Activated T-helper 1 cell treated with Interleukin-2 at 50 U/mL for 16 hours (primary cell): Measurements from ENCODE around the gene KMT2A.

Experiments
- DNase-seq: peaks from one replicate; pipeline ENCODE4 v3.0.0-alpha.2; 2020; ENCODE audit warnings: low read depth

KMT2A gene

GRCh38 chr11:118488480-118489109 lies 52.3 kb downstream of the KMT2A start:
- peak; percentile 68 for DNase-seq

- DNase-seq = no peak
Measured at GRCh38 chr11:118491041-118491440, 54.7 kb downstream of the KMT2A start.

- no peak for DNase-seq
Measured at GRCh38 chr11:118497831-118498230, 61.5 kb downstream of the KMT2A start.

GRCh38 chr11:118503216-118503615 lies 66.9 kb downstream of the KMT2A start:
- no peak for DNase-seq

GRCh38 chr11:118511601-118512000 lies 75.3 kb downstream of the KMT2A start:
- no peak for DNase-seq

- no peak for DNase-seq
Measured at GRCh38 chr11:118514103-118514502, 77.8 kb downstream of the KMT2A start.

GRCh38 chr11:118519549-118519948 lies 83.3 kb downstream of the KMT2A start:
- no peak for DNase-seq

GRCh38 chr11:118521892-118522311 lies 85.6 kb downstream of the KMT2A start:
- DNase-seq = no peak

- DNase-seq = no peak
Measured at GRCh38 chr11:118522571-118523072, 86.3 kb downstream of the KMT2A start.

GRCh38 chr11:118524356-118524755 lies 88.1 kb downstream of the KMT2A start:
- no peak for DNase-seq

- no peak for DNase-seq
Measured at GRCh38 chr11:118524757-118525470, 88.6 kb downstream of the KMT2A start.

- DNase-seq = no peak
Measured at GRCh38 chr11:118526688-118527087, 90.4 kb downstream of the KMT2A start.

- no peak for DNase-seq
Measured at GRCh38 chr11:118527109-118527508, 90.8 kb downstream of the KMT2A start, which contains the start of gene TTC36. TTC36 (plus strand) TSS chr11:118527474; CDS start chr11:118527495, 21 bp downstream.

- no peak for DNase-seq
Measured at GRCh38 chr11:118528511-118528910, 92.2 kb downstream of the KMT2A start.

GRCh38 chr11:118529584-118530175 lies 93.4 kb downstream of the KMT2A start:
- no peak for DNase-seq

- DNase-seq = no peak
Measured at GRCh38 chr11:118530180-118530682, 93.9 kb downstream of the KMT2A start.

GRCh38 chr11:118530683-118531596 lies 94.6 kb downstream of the KMT2A start, which contains the start of gene TMEM25:
TMEM25 (plus strand) TSS chr11:118531192; CDS start chr11:118531802, 610 bp downstream.
- peak; percentile 61 for DNase-seq

GRCh38 chr11:118531597-118532084 lies 95.3 kb downstream of the KMT2A start:
- DNase-seq = no peak

- DNase-seq = no peak
Measured at GRCh38 chr11:118532091-118532490, 95.8 kb downstream of the KMT2A start.

GRCh38 chr11:118532852-118533768 lies 96.8 kb downstream of the KMT2A start:
- no peak for DNase-seq
